ENCODE results near the gene POLR2J2. TPM values are rescaled to one million over a fixed set of nuclear protein-coding genes. Genes with fewer than 3 reads are reported as not detected.
"Not testable (repeated sequence)": the region's sequence is repeated elsewhere in the genome, so short reads cannot be mapped to it uniquely, and the experiment has no call there.

Gene POLR2J2
- 13.9 and 17.3 TPM in 2 replicates for total RNA-seq

- H3K4me1 Mint-ChIP-seq (ENCODE audit: low read depth); H3K9me3 Mint-ChIP-seq; H3K27ac Mint-ChIP-seq; H3K36me3 Mint-ChIP-seq (ENCODE audit: low read depth); H3K27me3 Mint-ChIP-seq (ENCODE audit: low read depth); intact Hi-C loops (cut with micrococcal nuclease): not testable (repeated sequence)
- peak within 1 kb of the TSS; percentile 45 for H3K4me3 Mint-ChIP-seq (ENCODE audit: low read depth)
- DNase-seq (ENCODE audit: low spot score) = peak; percentile 35
Observed at GRCh38 chr7:102671166-102671955, at the start of gene POLR2J2. POLR2J2 (minus strand) TSS chr7:102671663; CDS start chr7:102671601, 62 bp downstream.

GRCh38 chr7:102718491-102718890, 47.0 kb upstream of the POLR2J2 start:
- intact Hi-C loops (cut with micrococcal nuclease); H3K27ac Mint-ChIP-seq; H3K36me3 Mint-ChIP-seq (ENCODE audit: low read depth); DNase-seq (ENCODE audit: low spot score); H3K4me3 Mint-ChIP-seq (ENCODE audit: low read depth); H3K9me3 Mint-ChIP-seq; H3K4me1 Mint-ChIP-seq (ENCODE audit: low read depth); H3K27me3 Mint-ChIP-seq (ENCODE audit: low read depth): not testable (repeated sequence)

DNA sequence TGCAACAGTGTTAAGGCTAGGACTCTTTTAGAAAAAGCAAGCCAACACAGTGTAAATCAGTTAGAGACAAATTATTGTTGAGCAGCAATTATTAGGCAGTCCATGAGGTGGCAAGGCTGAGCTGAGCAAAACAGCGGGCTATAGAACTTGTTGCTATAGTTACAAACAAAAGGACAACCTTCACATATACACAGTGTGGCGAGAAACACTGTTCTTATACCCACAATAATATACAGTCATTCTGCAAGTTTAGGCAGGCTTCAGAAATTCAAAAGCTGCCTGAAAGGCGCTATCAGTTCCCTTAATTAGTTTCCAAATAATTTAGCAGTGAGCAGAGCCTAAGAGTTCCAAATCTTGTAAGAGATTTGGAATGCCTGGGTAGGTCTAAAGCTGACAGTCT, 44.3 kb upstream of the POLR2J2 start:
- H3K36me3 Mint-ChIP-seq (ENCODE audit: low read depth); intact Hi-C loops (cut with micrococcal nuclease); H3K9me3 Mint-ChIP-seq; DNase-seq (ENCODE audit: low spot score); H3K4me3 Mint-ChIP-seq (ENCODE audit: low read depth); H3K27me3 Mint-ChIP-seq (ENCODE audit: low read depth): not testable (repeated sequence)
- H3K4me1 Mint-ChIP-seq (ENCODE audit: low read depth) = peaks cover 16% of the 10 kb centered on the region
- H3K27ac Mint-ChIP-seq = peak overlapping the region; percentile 69

DNA sequence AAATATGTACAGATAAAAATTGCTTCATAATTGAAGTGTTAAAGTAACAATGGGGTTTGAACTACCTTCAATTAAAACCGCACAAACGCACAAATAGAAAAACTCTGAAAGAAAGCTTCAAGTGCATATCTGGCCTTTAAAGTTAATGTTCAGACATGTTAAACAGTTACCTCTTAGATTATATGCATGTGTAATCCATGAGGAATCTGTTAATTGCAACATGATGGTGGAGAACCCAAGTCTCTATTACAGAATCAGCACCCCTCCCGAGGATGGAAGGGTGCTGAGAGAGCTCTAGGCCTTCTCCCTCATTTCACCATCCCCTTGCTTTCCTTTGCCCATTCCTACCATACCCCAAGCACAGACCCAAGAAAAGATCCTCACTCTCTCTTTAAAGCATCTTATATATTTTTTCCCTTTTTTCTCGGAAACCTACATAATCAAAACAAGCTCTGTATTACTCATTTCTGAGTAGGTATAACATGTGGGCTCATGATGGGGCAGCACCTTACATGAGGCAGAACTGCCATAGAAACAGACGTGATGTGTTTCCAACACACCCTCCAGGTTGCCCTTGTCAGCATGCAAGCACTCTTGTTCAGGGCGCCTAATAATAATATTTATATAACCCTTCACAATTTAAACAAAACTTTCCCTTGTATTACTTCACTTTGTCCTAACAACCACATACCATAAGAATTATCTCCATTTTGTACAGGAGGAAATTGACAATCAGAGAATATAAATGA, 43.5 kb upstream of the POLR2J2 start:
- H3K27ac Mint-ChIP-seq = peak overlapping the region; percentile 69
- DNase-seq (ENCODE audit: low spot score); H3K36me3 Mint-ChIP-seq (ENCODE audit: low read depth); H3K4me3 Mint-ChIP-seq (ENCODE audit: low read depth); H3K27me3 Mint-ChIP-seq (ENCODE audit: low read depth); H3K9me3 Mint-ChIP-seq; intact Hi-C loops (cut with micrococcal nuclease): not testable (repeated sequence)
- peaks cover 16% of the 10 kb centered on the region for H3K4me1 Mint-ChIP-seq (ENCODE audit: low read depth)

DNA sequence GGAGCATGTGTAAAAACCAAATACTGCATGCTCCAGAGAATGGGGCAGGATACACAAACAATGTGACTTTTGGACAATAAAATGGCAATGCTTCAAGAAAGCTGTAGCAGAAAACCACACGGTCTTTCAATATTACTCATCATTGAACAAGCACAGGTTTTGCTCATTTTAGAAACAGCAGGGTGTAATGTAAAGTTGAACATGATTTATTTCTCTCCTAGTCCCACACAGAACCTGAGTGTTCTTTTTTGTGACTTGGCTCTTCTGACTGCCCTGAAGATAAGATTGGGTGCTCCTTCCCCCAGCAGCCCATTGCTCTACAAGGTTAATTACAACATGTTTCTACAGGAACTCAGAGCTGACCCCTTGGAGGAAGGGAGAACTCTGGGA, 42.2 kb upstream of the POLR2J2 start:
- H3K27me3 Mint-ChIP-seq (ENCODE audit: low read depth); H3K9me3 Mint-ChIP-seq; H3K36me3 Mint-ChIP-seq (ENCODE audit: low read depth); DNase-seq (ENCODE audit: low spot score); intact Hi-C loops (cut with micrococcal nuclease): not testable (repeated sequence)
- peak overlapping the region; percentile 50 for H3K4me3 Mint-ChIP-seq (ENCODE audit: low read depth)
- H3K4me1 Mint-ChIP-seq (ENCODE audit: low read depth) = peaks cover 16% of the 10 kb centered on the region
- peak overlapping the region; percentile 87 for H3K27ac Mint-ChIP-seq

DNA sequence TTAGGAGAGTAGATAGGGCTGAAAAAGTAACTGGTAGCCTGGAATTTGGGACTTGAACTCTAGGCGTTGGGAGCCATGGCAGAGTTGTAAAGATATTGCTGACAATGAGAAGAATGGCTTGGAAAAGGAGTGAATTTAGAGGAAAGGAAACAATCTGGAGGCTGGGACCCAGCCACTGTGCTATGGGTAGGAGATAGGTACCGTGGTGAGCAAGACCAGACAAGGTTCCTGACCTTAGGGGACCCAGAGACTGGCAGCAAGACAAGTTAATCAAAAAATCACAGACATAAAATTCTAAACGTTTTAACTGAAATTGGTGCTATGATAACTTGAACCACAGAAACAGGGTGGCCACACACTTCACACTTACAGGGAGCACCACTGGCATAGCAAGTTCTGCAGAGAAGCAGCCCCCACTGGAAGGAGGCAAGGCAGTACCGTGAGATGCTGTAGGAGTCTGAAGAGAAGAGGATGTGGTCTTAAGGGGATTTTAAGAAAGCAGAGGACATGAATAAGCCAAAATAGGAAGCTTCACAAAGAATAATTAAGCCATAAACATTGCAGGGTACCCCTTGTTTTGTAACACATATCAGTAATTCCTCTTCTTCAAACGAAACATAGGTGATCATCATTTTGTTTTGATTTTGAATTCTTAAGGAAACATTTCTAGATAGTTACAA, 41.7 kb upstream of the POLR2J2 start:
- intact Hi-C loops (cut with micrococcal nuclease); H3K27me3 Mint-ChIP-seq (ENCODE audit: low read depth); H3K9me3 Mint-ChIP-seq; H3K36me3 Mint-ChIP-seq (ENCODE audit: low read depth): not testable (repeated sequence)
- peak; percentile 11 for DNase-seq (ENCODE audit: low spot score)
- Mint-ChIP-seq H3K4me3 (ENCODE audit: low read depth) (peak overlapping the region; percentile 50), H3K4me1 (ENCODE audit: low read depth) (peaks cover 16% of the 10 kb centered on the region), H3K27ac (peak overlapping the region; percentile 87)

- DNase-seq (ENCODE audit: low spot score); H3K4me1 Mint-ChIP-seq (ENCODE audit: low read depth); H3K4me3 Mint-ChIP-seq (ENCODE audit: low read depth); H3K36me3 Mint-ChIP-seq (ENCODE audit: low read depth); H3K27me3 Mint-ChIP-seq (ENCODE audit: low read depth); intact Hi-C loops (cut with micrococcal nuclease); H3K9me3 Mint-ChIP-seq; H3K27ac Mint-ChIP-seq: not testable (repeated sequence)
Observed at GRCh38 chr7:102698962-102699750, 27.7 kb upstream of the POLR2J2 start.

GRCh38 chr7:102697642-102698512, 26.4 kb upstream of the POLR2J2 start:
- H3K27ac Mint-ChIP-seq; H3K4me1 Mint-ChIP-seq (ENCODE audit: low read depth); DNase-seq (ENCODE audit: low spot score); H3K9me3 Mint-ChIP-seq; H3K4me3 Mint-ChIP-seq (ENCODE audit: low read depth); intact Hi-C loops (cut with micrococcal nuclease); H3K27me3 Mint-ChIP-seq (ENCODE audit: low read depth); H3K36me3 Mint-ChIP-seq (ENCODE audit: low read depth): not testable (repeated sequence)

- H3K27ac Mint-ChIP-seq; intact Hi-C loops (cut with micrococcal nuclease); DNase-seq (ENCODE audit: low spot score); H3K4me3 Mint-ChIP-seq (ENCODE audit: low read depth); H3K36me3 Mint-ChIP-seq (ENCODE audit: low read depth); H3K4me1 Mint-ChIP-seq (ENCODE audit: low read depth); H3K27me3 Mint-ChIP-seq (ENCODE audit: low read depth); H3K9me3 Mint-ChIP-seq: not testable (repeated sequence)
Observed at GRCh38 chr7:102696009-102696408, 24.5 kb upstream of the POLR2J2 start.

DNA sequence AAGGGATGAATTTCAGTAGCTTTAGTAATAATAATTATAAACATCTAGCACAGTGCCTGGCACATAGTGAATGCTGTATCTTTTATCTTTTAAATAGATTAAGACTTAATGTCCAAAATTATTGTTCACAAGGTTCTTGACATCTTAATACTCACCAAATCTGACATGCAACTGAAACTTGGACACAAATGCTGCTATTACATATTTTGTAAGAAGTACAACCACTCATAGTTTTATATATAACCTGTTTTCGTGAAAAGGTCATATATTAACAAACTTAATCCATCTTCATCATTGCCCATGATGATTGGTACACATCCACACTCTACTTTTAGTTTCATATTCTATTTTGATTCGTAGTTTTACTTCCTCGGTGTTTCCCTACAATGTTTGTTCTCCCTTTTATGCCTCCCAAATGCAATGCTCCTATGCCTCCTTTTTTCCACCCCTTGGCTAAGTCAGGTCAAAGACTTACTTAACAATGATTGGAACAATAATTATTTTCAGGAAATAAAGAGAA, 23.6 kb upstream of the POLR2J2 start:
- H3K27ac Mint-ChIP-seq; intact Hi-C loops (cut with micrococcal nuclease); DNase-seq (ENCODE audit: low spot score); H3K9me3 Mint-ChIP-seq; H3K4me3 Mint-ChIP-seq (ENCODE audit: low read depth); H3K27me3 Mint-ChIP-seq (ENCODE audit: low read depth); H3K36me3 Mint-ChIP-seq (ENCODE audit: low read depth); H3K4me1 Mint-ChIP-seq (ENCODE audit: low read depth): not testable (repeated sequence)

DNA sequence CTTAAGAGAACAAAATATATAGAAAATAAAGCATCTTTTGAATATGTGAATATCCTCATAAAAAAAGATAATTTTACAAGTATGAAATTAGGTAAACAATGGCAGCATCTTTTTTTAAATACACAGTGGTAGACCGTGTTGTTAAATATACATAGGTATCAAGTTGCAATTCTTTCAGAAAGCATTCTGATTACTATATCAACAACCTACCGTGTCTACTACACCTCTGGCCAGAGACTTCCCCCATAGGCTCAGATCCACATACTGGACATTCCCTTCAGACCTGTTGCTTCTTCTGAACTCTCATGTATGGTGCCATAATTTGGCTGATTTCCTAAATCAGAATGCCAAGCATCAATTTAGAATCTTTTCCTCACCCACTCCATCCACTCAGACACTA, 22.5 kb upstream of the POLR2J2 start:
- H3K4me3 Mint-ChIP-seq (ENCODE audit: low read depth); intact Hi-C loops (cut with micrococcal nuclease); H3K27ac Mint-ChIP-seq; H3K4me1 Mint-ChIP-seq (ENCODE audit: low read depth); H3K36me3 Mint-ChIP-seq (ENCODE audit: low read depth); H3K27me3 Mint-ChIP-seq (ENCODE audit: low read depth); H3K9me3 Mint-ChIP-seq; DNase-seq (ENCODE audit: low spot score): not testable (repeated sequence)

GRCh38 chr7:102690602-102691001, 19.1 kb upstream of the POLR2J2 start:
- H3K4me3 Mint-ChIP-seq (ENCODE audit: low read depth); DNase-seq (ENCODE audit: low spot score); H3K36me3 Mint-ChIP-seq (ENCODE audit: low read depth); intact Hi-C loops (cut with micrococcal nuclease); H3K27me3 Mint-ChIP-seq (ENCODE audit: low read depth); H3K9me3 Mint-ChIP-seq; H3K4me1 Mint-ChIP-seq (ENCODE audit: low read depth); H3K27ac Mint-ChIP-seq: not testable (repeated sequence)
